Globus pallidus (tissue), 1 donor: ENCODE results near the gene HAAO.
A peak's percentile ranks its signal among the peaks of the same experiment; 100 is the strongest.
"Not testable (repeated sequence)": the region's sequence is repeated elsewhere in the genome, so short reads cannot be mapped to it uniquely, and the experiment has no call there.

ENCODE experiments used
- DNase-seq: peaks from one replicate; pipeline ENCODE4 v3.0.0-alpha.2; 2015; ENCODE audit warnings: low spot score

The HAAO gene

DNA sequence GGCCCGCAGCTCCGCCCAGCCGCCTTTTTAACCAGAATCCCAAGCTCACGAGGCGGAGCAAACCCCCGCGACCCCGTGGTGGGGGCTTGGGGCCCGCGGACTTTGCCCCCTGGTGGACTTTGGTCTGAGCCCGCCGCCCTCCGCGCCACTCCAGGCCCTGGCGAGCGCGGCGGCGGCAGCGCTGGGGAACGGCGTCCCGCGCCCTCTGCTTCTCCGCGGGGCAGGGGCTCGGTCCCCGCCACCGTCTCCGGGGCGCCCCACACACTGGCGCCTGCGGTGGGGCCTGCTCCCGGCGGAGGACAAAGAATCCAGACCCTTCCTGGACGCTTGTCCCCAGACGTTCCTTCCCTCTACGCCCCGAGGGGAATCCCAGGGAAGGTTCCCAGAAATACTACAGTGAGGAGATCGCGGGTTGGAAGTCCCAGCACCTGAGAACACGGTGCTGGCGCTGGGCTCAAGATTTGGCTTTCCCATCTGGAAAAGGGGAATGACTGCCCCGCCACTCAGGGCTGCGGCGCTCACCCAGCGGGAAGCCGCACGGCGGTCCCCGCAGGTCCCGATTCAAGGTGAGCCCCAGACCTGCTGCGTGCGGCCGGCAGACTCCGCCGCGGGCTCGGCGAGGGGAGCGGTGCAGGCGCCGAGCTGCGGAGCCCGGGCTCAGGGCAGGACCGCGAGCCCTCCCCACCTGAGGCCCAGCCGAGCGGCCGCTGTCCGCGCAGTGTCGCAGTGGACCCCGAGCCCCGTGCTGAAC is at the start of gene HAAO:
HAAO (minus strand) TSS at position 1 of the 751 bp plus-strand sequence. CDS start 47 bp downstream, outside the sequence.
- no peak for DNase-seq

DNA sequence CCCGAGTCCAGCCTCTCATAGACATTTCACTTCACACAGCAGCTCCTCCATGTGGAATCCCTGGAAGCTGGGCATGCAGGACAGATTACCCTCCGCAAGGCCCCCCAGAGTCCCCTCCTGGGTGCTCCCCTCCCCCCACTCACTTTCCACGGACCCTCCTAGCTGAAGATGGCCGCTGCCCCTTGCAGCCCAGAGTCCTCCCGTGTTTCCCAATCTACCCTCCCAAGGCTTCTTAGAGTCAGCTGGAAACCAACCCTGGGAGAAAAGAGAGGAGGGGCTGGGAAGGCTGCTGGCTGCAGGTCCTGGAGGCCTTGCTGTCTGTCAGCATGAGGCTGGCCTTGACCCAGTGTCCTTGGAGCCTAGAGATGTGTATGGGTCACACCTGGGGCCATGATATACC is 49.0 kb upstream of the HAAO start:
- DNase-seq, result no peak

DNA sequence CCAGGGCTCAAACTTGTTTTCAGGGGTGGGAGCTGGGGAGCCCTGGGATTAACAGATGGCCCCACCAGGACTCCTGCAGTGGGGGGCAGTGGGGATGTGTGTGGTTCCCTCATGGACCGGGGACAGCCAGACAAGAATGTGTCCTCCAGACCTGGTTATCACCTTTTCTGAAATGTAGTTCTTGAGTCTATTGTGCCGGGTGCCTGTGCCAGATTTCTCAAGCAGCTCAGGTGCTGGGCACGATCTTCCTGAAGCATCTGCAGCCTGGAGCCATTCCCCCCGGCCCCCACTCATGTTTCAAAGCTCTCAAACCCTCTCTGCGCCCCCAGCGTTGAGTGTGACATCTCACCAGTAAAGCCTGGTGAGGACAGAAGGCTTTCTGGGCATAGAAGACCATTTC is 48.4 kb upstream of the HAAO start:
- no peak for DNase-seq

DNA sequence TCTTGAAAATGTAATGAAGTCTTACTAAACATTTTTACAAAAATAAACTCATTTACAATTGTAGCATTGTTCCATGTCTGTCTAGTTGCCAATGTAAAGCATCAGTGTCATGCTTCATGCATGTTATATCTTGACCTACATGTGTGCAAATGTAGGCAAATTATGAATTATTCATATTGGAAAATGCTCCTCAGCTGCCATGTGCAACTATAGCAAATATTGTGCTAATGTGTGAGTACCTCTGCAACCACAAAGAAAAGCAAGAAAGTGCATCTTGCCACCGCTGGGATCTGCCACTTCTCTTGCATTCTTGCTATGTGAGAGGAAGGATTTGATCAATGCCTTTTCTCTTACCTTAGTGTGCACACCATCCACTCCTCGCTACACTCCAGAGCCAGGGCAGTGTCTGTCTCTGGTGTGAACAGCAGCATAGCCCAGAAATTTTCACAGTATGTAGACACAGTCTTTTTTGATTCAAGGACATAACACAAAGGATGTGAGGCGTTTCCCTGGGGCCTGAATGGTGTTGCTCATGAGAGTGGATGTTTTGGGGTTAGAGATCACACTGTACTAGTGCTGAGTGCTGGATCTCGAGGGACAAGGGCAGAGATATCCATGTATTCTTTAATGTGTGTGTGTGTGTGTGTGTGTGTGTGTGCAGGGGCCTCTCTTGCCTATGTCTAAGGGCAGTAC is 47.6 kb upstream of the HAAO start:
- no peak for DNase-seq

DNA sequence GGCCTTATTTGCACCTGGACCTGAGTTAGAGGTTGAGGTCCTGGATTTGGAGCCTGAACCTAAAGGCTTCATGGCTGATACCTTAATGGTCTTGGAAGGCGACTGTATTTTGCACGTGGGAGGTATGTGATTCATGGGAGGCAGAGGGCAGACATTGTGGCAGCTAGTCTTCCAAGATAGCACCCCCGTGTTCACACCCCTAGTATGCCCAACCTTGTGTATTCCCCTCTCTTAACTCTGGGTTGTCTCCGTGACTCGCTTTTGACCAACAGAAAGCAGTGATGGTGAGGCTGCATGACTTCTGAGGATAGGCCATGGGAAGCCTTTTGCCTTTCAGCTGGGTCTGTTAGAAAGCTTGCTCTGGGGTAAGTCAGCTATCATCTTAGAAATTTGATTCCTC is 45.8 kb upstream of the HAAO start:
- DNase-seq, result no peak

DNA sequence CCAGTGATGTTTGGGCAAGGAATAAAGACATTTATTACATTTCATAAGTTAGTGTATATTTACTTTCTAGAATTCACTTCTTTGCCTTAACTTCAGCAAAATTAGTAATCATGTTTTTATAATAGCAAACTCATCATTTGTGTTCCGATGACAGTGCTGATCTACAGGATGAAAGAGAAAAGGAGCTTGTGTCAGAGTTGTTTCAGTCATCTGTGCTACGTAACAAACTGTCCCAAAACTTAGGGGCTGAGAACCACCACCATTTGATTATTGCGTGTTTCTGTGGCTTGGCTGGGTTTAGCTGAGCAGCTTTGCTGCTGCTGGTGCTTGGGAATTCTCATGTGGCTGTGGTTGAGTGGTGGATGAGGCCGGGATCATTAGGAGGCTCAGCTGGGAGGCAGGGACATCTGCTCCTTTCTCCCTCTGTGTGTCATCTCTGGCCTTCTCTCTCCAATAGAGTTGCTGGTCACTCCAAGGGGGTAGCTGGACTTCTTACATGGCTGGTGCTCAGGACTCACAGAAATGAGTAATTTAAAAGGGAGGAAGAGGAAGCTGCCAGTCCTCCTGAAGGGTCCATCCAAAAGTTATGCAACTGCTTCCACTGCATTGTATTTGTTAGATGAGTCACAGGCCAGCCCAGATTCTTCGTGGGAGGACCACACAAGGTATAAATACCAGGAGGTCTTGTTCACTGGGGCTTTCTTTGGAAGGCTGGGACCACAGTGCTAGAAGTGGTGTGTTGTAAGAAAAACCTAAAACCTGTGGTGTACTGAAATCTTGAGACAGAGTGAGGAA is 43.4 kb upstream of the HAAO start:
- no peak for DNase-seq

DNA sequence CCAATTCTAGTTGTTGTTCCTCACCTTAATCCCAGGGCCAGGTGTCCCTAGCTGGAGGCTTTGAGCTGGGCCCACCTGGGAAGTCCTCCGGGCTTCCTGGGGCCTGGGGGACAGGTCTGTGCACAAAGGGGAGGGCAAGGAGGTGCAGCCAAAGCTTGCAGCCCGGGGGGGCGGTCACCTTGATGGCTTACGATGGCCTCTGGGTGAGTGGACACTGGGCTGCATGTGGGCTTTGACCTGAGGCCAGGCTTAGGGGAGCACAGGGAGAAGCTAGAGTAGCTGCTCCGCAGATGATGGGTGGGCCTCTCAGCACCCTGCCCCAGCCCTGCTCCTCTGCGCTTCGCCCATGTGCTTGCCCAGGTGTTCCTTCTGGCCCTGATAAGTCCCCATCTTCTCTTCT is 41.8 kb upstream of the HAAO start:
- no peak for DNase-seq

DNA sequence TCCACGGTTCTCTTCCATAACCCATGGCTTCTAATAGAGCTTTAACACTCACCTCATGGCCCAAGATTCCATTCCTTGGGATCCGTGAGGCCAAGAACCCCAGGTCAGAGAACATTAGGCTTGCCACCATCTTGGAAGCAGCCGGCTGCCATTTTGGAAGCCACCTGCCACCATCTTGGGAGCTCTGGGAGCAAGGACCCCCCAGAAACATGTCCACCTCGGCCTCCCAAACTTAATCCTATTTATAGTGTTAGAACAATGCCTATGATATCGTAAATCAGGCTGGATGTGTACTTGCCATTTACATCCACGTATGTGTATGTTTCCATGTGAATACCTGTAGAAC is 39.9 kb upstream of the HAAO start:
- DNase-seq, result no peak

DNA sequence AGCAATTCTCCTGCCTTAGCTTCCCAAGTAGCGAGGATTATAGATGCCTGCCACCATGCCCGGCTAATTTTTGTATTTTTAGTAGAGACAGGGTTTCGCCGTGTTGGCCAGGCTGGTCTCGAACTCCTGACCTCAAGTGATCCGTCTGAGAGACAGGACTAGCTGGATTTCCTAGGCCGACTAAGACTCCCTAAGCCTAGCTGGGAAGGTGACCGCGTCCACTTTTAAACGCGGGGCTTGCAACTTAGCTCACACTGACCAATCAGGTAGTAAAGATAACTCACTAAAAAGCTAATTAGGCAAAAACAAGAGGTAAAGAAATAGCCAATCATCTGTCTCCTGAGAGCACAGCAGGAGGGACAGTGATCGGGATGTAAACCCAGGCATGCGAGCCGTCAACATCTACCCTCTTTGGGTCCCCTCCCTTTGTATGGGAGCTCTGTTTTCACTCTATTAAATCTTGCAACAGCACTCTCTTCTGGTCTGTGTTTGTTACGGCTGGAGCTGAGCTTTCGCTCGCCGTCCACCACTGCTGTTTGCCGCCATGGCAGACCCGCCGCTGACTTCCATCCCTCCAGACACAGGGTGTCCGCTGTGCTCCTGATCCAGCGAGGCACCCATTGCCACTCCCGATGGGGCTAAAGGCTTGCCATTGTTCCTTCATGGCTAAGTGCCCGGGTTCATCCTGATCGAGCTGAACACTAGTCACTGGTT is 39.3 kb upstream of the HAAO start:
- DNase-seq, result not testable (repeated sequence)

DNA sequence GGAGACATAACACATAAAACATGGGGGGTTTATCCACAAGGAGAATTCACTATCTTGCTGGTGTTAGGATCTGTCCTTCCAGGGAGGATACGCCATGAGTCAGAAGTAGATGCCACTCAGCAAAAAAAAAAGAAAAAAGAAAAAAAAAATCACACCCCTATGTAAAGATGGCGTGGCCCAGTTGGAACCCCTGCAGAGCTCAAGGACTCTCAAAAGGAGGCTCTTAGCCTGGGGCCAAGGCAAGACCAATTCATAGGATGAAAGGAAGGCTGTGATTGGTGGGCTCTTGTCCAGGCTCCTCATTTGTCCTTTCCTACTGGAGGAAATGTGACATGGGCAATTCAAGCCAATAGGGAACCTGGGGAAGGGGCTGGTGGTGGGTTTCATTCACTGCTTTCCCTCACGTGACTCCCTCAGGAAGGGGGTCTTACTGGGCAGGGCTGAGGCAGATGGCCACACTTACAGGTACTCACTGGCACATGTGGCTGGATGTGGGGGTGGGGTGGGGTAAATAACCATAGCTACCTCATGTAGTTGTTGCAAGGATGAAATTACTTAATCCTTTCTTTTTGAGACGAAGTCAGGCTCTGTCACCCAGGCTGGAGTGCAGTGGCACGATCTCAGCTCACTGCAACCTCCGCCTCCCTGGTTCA is 38.7 kb upstream of the HAAO start:
- no peak for DNase-seq

DNA sequence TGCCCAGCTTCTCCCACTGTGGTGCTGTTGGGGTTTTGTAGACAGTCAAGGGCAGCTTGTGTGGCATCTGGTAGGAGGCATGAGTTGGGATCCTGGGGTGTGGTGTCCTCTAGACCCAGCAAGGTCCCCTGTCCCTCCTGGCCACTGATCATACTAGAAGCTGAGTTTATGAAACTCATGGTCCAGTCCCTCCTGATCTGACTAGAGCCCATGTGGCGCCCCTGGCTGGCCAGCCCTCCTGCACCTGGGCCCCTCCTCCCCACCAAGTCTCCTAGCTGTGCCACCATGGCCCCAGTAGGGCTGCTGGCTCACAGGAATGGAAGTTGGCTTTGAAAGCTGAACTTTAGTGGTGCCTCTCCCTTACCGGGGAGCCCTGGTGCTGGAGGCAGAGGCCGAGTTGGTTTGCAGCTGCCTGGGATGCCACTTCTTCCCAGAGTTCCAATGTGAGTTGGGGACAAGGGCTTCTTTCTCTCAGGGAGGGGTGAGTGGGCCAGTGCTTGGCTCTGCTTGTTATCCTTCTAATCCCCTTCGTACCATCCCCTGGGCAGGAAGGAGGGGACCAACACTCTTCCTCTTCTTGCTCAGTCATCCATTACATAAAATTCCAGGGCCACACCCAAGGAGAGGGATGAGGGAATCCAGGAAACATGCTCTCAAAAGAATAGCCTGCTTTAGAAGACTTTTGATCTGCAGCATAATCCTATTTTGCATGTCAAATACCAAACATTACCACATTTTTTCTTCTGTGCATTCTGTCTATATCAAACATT is 37.5 kb upstream of the HAAO start:
- no peak for DNase-seq

DNA sequence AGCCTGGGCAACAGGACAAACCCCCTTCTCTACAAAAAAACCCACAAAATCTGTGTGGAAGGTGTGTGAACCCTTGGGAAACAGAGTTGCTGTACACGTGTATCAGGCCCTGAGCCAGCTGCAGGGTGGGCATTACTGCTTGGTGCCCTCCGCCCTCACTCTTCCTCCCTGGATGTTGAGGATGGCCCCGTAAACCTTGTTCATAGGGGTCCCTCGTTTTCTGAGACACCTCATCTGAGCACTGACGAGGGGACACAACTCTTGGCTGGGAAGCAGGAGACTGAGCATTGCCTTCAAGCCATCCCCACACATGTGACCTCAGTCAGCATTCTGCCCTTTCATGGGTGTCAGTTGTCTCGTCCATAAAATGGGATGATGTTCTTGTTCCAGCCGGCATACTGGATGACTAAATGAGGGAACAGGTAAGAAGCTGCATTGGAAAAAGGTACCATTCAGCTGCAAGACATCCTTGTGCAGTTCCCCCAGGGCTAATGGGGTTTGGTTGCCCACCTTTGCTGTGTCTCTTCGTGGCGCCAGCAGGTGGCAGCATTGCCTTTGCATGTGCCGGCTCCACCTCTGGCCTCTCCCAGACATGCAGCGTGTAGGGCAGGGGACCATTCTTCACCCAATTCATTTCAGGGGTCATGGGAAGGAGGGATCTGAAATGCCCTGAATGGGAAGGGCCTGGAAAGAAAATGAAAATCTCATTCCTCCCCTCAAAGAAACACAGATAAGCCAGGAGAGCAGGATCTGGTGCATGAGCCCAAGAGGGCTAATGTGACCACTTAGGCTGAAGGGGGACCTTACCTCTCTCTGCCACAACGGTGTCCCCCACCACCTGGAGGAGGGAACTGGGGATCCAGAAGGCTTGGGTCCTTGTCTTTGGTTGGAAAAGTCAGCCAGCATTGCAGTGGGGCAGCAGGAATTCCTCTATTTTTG is 36.4 kb upstream of the HAAO start:
- DNase-seq, result peak; percentile 62

DNA sequence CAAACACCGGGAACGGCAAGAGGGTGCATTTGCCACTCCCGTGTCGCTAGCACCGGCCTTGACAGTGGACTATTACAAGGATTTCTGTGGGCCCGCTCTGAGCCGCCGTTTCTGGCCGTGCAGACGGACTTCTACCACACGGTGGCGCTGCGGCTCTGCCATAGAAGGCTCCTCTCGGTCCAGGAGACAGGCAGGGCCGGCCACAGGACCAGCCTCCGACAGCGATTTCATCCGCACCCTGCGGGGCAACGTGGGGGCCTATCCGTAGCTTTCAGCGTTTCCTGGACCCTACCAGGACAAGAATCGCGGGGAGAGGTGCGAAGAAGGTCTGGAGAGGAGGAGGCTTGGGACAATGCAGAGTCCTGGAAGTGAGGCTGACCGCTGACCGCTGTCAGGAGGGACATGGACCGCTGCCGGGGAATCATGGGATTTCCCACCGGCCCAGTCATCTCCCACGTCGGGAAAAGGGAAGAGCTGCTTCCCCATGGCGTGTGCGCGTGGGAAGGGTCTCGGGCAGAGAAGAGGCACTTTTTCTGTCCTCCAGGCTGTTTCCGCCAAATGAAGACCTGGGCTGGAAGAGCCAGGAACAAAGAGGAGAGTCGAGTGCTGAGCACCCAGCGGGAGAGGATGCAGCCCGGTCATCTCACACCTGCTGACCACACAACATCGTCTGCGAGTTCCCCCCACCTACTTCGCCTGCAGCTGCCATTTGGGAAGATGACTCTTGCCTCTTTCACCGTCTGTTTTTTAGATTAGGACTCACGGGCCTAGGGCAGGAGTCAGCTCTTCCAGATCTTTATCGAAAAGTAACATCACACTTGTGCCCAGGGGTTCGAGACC is 35.5 kb upstream of the HAAO start:
- DNase-seq, result peak; percentile 82

DNA sequence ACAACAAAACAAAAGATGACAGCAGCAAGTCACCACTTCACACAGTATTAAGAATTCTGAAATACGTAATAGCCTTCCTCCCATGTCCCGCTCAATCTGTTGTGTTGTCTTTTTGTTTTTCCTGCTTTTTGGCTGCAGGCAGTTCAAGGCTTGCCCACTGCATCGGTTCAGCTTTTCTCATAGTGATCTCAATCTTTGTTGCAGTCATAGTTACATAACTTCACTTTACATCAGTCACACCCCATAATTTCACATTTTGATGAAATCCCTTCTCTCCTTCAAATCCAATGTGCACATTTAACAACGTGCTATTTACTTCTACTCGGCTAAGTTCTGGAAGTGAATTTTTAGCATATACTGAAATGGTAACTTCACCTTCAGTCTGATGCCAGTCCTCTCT is 33.8 kb upstream of the HAAO start:
- no peak for DNase-seq

DNA sequence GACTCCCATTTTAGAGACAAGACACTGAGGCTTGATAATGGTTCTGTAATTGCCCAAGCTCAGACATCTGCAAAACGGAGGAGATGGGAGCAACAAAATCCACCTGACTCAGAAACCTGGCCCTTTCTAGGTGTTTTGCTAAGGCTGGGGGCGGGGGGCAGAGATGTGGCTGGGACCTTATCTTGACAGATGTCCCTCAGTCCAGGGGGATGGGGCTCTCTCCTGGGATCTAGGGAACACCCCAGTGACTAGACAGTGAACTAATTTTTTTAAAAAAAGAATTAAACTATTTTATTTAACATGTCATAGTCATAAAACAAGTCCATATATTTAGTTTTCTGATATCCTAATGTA is 32.0 kb upstream of the HAAO start:
- DNase-seq, result no peak

DNA sequence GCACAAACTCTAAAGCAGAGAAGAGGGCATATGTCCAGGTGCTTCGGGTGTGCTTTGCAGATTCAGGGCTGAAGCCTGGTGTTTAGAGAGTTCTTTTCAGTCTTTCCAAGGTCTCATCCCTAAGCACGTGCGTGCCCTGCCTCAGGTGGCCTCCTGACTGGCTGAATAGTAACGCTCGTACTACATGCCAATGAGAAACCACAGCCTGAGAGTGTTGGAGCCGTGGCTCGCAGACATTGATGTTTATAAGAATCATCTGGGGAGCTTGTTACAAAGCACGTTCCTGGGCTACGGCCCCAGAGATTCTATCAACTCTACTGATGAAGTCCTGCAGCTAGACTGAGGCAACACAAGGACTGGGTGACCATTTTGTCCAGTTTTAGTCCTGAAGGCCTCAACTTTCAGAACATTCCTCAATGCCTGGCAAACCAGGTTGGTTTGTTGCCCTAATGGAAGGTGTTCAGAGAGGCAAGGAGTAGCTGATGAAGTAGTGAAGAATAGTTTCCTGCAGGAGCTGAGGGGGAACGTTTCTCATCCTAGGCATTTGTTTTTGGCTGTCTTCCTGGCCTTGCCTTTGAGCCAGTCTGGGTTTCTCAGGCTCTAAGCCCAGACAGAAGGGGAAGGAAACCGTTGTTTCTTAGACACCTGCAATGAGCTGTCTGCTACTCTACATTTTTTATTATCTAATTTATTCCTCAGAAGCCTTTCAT is 31.5 kb upstream of the HAAO start:
- no peak for DNase-seq

DNA sequence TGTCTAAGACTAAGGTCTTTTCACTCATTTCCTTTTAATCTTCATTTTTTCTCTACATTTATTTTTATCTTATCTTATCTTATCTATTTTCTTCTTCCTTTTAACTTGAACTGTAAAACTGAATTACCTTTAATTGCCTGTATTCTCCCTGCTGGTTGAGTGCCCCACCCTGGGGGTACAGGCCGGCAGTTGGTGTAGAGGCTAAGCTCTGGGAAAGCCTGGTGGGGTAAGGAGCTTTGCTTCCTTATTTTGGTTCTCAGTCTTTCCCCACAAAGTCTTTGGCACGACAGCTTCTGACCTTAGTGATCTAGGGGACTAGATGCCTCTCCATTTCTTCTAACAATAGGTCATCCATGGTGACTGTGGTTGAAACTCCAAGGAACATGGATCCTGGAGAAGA is 26.8 kb upstream of the HAAO start:
- DNase-seq, result no peak

DNA sequence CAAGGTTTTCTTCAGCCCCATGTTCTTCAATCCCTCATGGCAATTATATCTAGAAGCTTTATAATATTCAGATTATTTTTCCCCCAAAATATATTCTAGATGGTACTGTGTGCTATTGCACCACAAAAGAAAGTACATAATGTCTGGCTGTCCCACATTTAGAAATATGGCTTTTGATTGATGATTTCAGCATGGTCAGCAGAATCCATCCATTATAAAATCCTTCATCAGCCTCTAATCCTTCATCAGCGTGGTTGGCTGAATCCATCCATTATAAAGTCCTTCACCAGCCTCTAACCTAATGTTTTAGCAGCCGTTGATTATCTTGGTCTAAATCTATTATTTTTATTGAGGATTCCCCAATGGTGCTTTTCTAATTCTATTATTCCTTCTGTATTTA is 23.3 kb upstream of the HAAO start:
- DNase-seq, result no peak

DNA sequence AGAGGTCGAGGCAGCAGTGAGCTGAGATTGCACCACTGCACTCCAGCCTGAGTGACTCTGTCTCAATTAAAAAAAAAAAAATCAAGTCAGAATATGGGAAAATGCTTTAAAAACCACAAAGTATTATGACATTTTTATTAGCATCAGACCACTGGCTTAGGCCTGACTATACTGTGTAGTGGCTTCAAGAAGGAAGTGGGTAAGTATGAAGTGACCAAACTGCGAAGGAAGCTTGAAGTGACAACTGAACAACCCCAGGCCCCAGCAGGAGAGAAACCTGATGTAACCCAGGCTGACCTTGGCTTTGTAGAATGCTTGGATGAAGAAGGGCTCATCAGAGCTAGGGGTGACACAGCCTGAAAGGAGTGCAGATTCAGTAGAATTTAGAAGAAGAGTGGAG is 21.4 kb upstream of the HAAO start:
- DNase-seq, result no peak
